ENCODE measurements around the gene FRA10AC1. TPM values are rescaled to one million over a fixed set of nuclear protein-coding genes. Genes with fewer than 3 reads are reported as not detected.

Gene FRA10AC1
- total RNA-seq (2014; rRNA removed; shearing (Covaris generic)), result 5.4 and 5.5 TPM in 2 replicates
- polyA plus RNA-seq (2015; cell fraction: cytosol; rRNA removed), result 6.1 and 6.8 TPM in 2 replicates
- polyA plus RNA-seq (2015; cell fraction: nucleus; rRNA removed), result 57.9 and 70.8 TPM in 2 replicates

GRCh38 chr10:93702210-93703001 lies at the start of gene FRA10AC1:
TSS of gene FRA10AC1 (minus strand) at chr10:93702592. CDS start at chr10:93700106, 2,486 bp downstream.
- in situ Hi-C loops (cut with HindIII; ENCODE audit: low pct_unique_long_range_greater_than_20kb, low sequenced_read_pairs), result no loop called here
- peak; percentile 84 for DNase-seq (ENCODE audit: low read depth, low spot score)

GRCh38 chr10:93751832-93752231 lies 49.4 kb upstream of the FRA10AC1 start:
- DNase-seq (ENCODE audit: low read depth, low spot score), result peak; percentile 43
- in situ Hi-C loops (cut with HindIII; ENCODE audit: low pct_unique_long_range_greater_than_20kb, low sequenced_read_pairs), result no loop called here

- DNase-seq (ENCODE audit: low read depth, low spot score), result no peak
- in situ Hi-C loops (cut with HindIII; ENCODE audit: low pct_unique_long_range_greater_than_20kb, low sequenced_read_pairs), result no loop called here
These were observed 48.7 kb upstream of the FRA10AC1 start for GRCh38 chr10:93751124-93751523.

DNA sequence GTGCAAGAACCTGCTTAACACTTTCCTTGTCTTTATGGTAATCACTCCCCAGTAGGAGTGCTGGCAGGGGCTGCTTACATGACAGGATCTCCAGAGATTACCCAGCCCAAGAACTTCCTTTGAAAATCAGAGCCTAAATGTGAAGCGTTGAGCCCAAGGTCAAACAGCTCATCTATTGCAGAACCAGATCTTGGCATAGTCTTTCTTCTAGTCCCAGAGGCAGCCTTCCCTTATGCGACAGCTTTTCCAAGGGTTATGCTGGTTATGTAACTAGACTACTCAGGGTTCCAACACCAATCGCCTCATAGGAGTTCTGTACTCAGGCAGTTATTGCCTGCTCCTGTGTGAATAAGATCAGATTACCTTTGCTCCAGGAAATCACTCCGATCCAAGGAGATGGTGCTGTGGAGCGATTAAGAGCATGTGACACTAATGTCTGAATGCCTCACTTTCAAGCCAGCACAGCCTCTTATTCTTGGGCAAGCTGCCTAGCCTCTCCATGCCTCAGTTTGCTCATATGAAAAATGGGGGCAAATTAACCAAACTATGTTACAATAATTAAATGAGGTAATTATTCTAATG lies 46.9 kb upstream of the FRA10AC1 start:
- no peak for DNase-seq (ENCODE audit: low read depth, low spot score)
- in situ Hi-C loops (cut with HindIII; ENCODE audit: low pct_unique_long_range_greater_than_20kb, low sequenced_read_pairs), result no loop called here

DNA sequence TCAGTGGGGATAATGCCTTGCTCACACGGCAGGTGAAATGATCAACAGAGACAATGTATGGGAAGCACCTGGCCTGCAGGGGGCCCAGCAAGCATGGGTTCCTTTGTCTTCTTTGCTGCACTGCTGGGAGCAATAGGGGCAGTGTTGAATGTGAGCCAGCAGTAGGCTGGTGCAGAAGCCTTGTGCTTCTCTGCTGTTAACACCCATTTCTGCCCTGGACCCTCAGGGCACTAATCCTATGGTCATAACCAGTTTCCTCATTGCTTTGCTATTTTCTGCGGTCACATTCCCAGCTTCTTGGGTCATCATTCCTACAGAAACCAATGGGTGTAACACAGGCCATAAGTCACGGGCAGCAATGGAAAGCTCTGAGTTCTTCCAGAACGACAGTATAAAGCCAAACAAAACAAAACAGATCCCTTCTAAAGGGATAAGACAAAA lies 44.5 kb upstream of the FRA10AC1 start:
- DNase-seq (ENCODE audit: low read depth, low spot score), result peak; percentile 94
- in situ Hi-C loops (cut with HindIII; ENCODE audit: low pct_unique_long_range_greater_than_20kb, low sequenced_read_pairs), result no loop called here

DNA sequence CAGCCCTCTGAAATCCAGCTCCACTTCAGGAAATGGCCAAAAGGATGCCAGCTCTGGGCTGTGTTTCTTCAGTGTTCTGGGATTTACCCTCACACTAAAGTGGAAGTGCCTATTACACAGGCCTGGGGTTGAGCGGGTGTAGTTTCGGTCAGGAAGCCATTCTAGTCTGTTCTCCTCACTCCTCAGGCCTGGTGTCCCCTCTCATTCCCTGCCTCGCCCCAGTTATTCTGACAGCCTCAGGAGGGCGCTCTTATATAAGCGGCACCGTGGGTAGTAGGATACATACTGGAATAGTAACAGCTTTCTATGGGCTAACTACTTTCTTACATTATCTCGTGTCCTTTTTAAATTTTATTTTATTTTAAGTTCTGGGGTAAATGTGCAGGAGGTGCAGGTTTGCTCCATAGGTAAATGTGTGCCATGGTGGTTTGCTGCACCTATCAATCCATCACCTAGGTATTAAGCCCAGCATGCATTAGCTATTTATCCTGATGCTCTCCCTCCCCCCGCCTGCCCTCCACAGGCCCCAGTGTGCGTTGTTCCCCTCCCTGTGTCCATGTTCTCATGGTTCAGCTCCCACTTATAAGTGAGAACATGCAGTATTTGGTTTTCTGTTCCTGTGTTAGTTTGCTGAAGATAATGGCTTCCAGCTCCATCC lies 43.1 kb upstream of the FRA10AC1 start:
- in situ Hi-C loops (cut with HindIII; ENCODE audit: low pct_unique_long_range_greater_than_20kb, low sequenced_read_pairs), result no loop called here
- DNase-seq (ENCODE audit: low read depth, low spot score), result peak; percentile 80

GRCh38 chr10:93742633-93743349 lies 40.4 kb upstream of the FRA10AC1 start:
- in situ Hi-C loops (cut with HindIII; ENCODE audit: low pct_unique_long_range_greater_than_20kb, low sequenced_read_pairs), result no loop called here
- no peak for DNase-seq (ENCODE audit: low read depth, low spot score)

DNA sequence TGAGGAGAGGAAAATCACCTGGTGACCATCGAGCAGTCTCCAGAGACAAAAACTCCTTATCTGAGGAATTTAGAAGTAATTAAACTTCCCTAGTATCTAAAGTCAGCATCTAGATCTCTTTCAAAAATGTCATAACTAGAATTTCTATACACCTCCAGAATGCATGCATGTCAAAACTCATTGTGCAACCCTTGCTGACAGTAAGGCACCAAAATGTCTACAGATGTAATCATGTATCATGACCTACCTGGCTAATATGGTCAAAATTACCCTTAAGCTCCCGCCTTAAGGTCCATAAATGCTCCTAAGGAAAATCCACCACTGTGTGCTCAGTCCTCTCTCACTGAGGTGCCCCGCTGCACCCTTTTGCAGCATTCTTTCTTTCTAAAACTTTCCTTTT lies 39.0 kb upstream of the FRA10AC1 start:
- no peak for DNase-seq (ENCODE audit: low read depth, low spot score)
- in situ Hi-C loops (cut with HindIII; ENCODE audit: low pct_unique_long_range_greater_than_20kb, low sequenced_read_pairs), result no loop called here

DNA sequence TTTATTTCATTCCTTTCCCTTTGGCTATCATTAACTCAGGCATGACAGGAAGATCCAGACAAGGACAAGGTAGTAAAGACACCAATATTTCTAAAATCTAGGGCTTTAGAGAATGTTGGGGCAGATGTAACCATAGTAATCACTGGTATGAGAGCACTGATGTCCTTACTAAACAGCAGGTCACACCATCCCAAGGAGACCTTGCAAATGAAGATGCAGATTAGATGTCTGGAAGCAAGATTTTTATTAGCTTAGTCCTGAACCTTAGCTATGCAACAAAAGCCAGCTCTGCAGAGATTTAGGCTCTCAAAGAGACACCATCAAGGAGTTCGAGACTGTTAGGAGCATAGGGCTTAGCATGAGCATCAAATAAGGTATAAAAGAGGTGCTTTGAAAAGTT lies 23.6 kb upstream of the FRA10AC1 start:
- no peak for DNase-seq (ENCODE audit: low read depth, low spot score)
- in situ Hi-C loops (cut with HindIII; ENCODE audit: low pct_unique_long_range_greater_than_20kb, low sequenced_read_pairs), result no loop called here

DNA sequence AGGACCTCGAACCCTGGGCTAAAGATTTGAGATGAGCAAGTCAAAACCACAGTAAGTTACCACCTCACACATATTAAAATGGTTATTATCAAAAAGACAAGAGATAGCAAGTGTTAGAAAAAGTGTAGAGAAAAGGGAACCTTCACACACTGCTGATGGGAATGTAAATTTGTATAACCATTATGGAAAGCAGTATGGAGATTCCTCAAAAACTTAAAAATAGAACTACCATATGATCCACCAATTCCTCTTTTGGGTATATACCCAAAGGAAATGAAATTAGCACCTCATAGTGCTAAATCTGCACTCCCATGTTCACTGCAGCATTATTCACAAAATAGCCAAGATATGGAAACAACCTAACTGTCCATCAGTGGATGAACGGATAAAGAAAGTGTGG lies 20.8 kb upstream of the FRA10AC1 start:
- no peak for DNase-seq (ENCODE audit: low read depth, low spot score)
- in situ Hi-C loops (cut with HindIII; ENCODE audit: low pct_unique_long_range_greater_than_20kb, low sequenced_read_pairs), result no loop called here

DNA sequence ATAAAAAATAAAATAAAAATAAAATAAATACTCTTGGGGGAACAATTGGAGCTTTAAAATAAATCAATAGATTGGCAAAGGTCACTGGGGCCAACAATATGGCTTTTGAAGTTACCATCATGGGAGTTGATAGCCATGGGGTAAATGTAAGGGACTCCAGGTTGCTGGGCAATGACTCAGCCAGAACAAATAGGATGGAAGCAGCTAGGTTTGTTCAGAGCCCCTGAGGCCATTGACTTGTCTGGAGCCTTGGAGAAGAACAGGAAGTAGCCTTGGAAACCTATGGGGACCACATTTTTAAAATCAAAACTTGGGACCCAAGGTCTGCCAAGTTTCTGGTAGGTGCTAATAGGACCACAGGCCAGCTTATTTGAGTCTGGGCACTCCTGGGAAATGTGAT lies 20.2 kb upstream of the FRA10AC1 start:
- DNase-seq (ENCODE audit: low read depth, low spot score), result no peak
- in situ Hi-C loops (cut with HindIII; ENCODE audit: low pct_unique_long_range_greater_than_20kb, low sequenced_read_pairs), result no loop called here

DNA sequence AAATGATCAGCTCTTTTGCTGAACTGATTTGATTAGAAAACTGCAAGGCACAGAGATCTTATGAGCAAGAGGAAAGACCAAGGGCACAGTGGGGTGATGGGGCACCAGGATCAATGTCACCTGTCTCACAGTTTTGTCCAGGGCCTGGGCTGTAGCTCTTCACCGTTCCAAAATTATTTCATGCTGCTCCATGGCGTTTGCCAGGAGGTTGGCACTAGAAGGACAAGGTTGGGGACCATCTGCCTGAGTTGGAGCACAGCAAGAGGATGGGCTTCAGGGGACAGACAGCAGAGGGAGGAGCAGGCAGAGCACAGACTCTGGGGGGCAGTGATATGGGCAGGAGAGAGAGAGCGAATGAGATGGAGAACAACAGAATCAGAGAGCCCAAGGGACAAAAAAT lies 17.5 kb upstream of the FRA10AC1 start:
- DNase-seq (ENCODE audit: low read depth, low spot score), result no peak
- in situ Hi-C loops (cut with HindIII; ENCODE audit: low pct_unique_long_range_greater_than_20kb, low sequenced_read_pairs), result no loop called here

DNA sequence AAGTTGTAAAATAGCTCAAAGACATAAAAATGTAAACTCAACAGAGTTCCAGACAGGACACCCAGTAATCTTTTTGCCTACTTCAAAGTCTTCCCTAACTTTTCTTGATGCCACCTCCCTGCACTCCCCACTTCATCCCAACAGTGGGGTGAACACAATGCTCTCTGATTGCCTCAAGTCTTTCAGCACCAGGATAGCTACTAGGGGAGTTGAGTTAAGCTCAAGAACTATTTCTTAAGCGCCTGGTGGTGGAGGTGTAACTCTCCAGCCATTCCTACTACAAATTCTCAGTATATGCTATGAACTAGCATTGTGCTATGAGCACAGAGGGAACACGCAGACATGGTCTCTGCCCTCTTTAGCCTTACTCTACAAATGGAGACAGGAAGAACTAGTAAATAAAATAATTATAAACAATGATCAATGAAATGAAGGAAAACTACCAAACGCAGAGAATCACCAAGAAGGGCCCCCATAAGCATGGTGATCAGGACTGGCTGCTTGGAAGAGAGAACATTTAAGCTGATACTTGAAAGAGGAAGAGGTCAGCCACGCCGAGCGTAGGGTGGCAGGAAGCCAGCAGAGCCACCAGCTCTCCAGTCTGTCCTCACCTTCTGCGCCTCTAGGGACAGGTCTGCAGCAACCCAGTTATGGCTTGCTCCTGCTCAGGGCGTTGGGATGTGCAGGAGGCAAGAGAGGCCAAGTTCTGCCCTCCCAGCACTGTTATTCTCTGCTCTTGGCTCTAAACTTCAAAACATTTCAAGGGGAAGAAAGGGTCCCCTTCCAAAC lies 16.7 kb upstream of the FRA10AC1 start:
- in situ Hi-C loops (cut with HindIII; ENCODE audit: low pct_unique_long_range_greater_than_20kb, low sequenced_read_pairs), result no loop called here
- DNase-seq (ENCODE audit: low read depth, low spot score), result no peak

DNA sequence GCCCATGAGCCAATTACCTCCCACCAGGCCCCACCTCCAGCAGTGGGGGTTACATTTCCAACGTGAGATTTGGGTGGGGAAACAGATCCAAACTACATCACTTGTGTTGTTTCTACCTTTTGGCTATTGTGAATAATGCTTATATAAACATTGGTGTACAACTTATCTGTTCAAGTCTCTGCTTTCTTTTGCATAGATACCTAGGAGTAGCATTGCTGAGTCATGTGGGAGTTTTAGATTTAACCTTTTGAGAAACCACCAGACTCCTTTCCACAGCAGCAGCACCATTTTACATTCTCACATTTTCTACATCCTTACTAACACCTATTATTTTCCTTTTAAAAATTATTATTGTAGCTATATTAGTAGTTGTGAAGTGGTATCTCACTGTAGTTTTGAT lies 14.4 kb upstream of the FRA10AC1 start:
- in situ Hi-C loops (cut with HindIII; ENCODE audit: low pct_unique_long_range_greater_than_20kb, low sequenced_read_pairs), result no loop called here
- DNase-seq (ENCODE audit: low read depth, low spot score), result no peak

GRCh38 chr10:93715345-93715744 lies 13.0 kb upstream of the FRA10AC1 start:
- in situ Hi-C loops (cut with HindIII; ENCODE audit: low pct_unique_long_range_greater_than_20kb, low sequenced_read_pairs), result no loop called here
- DNase-seq (ENCODE audit: low read depth, low spot score), result no peak

GRCh38 chr10:93712593-93712992 lies 10.2 kb upstream of the FRA10AC1 start:
- no peak for DNase-seq (ENCODE audit: low read depth, low spot score)
- in situ Hi-C loops (cut with HindIII; ENCODE audit: low pct_unique_long_range_greater_than_20kb, low sequenced_read_pairs), result no loop called here

GRCh38 chr10:93711891-93712290 lies 9.5 kb upstream of the FRA10AC1 start:
- DNase-seq (ENCODE audit: low read depth, low spot score), result no peak
- in situ Hi-C loops (cut with HindIII; ENCODE audit: low pct_unique_long_range_greater_than_20kb, low sequenced_read_pairs), result no loop called here

Data from SK-MEL-5 (cell line).